ENCODE measurements around the gene GOPC. TPM values are rescaled to one million over a fixed set of nuclear protein-coding genes. Genes with fewer than 3 reads are reported as not detected.

The GOPC gene
- total RNA-seq, 4 donors from 2014 or later: 20.2 to 24.7 (median 22.2) TPM

GRCh38 chr6:117568247-117568646 is 34.1 kb downstream of the GOPC start:
- DNase-seq (ENCODE audit: low spot score in 2 of 2): no peak
- intact Hi-C loops (cut with DNase I; ENCODE audit: low total_unique reads): no loop called here
- TF ChIP-seq POLR2A (IDR thresholded peaks at IDR 0.05) (no peak), CTCF (IDR thresholded peaks at IDR 0.05) (no peak)
- H3K4me3 ChIP-seq (ENCODE audit: low read depth, poor library complexity, severe bottlenecking): no peak overlapping the region
- WGBS, 2 donors: 94 to 95% methylated on average over 2 of the region's 2 CpGs

- intact Hi-C loops (cut with DNase I; ENCODE audit: low total_unique reads): no loop called here
- TF ChIP-seq POLR2A (IDR thresholded peaks at IDR 0.05) (no peak), CTCF (IDR thresholded peaks at IDR 0.05) (no peak)
- no peak for DNase-seq (ENCODE audit: low spot score in 2 of 2)
- 73 to 76% methylated on average over 1 of the region's 1 CpG for WGBS, 2 donors
- H3K4me3 ChIP-seq (ENCODE audit: low read depth, poor library complexity, severe bottlenecking): no peak overlapping the region
These were observed 37.6 kb downstream of the GOPC start for GRCh38 chr6:117564681-117565080.

GRCh38 chr6:117561128-117561527 is 41.2 kb downstream of the GOPC start:
- intact Hi-C loops (cut with DNase I; ENCODE audit: low total_unique reads): no loop called here
- DNase-seq (ENCODE audit: low spot score in 2 of 2): no peak
- 88 to 89% methylated on average over 3 of the region's 3 CpGs for WGBS, 2 donors
- TF ChIP-seq POLR2A (IDR thresholded peaks at IDR 0.05): no peak
- TF ChIP-seq CTCF (IDR thresholded peaks at IDR 0.05): no peak
- no peak overlapping the region for H3K4me3 ChIP-seq (ENCODE audit: low read depth, poor library complexity, severe bottlenecking)

GRCh38 chr6:117559299-117559698 is 43.0 kb downstream of the GOPC start:
- intact Hi-C loops (cut with DNase I; ENCODE audit: low total_unique reads): loop anchor here (5.0 kb wide), 1 partner anchor 107 kb away; no protein-coding TSS in a partner anchor
- no peak for DNase-seq (ENCODE audit: low spot score in 2 of 2)
- WGBS, 2 donors: 75 to 85% methylated on average over 4 of the region's 4 CpGs
- no peak for TF ChIP-seq POLR2A (IDR thresholded peaks at IDR 0.05)
- no peak overlapping the region for H3K4me3 ChIP-seq (ENCODE audit: low read depth, poor library complexity, severe bottlenecking)

GRCh38 chr6:117558818-117559217 is 43.5 kb downstream of the GOPC start:
- DNase-seq (ENCODE audit: low spot score in 2 of 2): no peak
- H3K4me3 ChIP-seq (ENCODE audit: low read depth, poor library complexity, severe bottlenecking): no peak overlapping the region
- TF ChIP-seq CTCF (IDR thresholded peaks at IDR 0.05) (no peak), POLR2A (IDR thresholded peaks at IDR 0.05) (no peak)
- 82 to 88% methylated on average over 4 of the region's 4 CpGs for whole genome bisulfite sequencing, 2 donors
- intact Hi-C loops (cut with DNase I; ENCODE audit: low total_unique reads): loop anchor here (5.0 kb wide), 1 partner anchor 107 kb away; no protein-coding TSS in a partner anchor

- no peak for DNase-seq (ENCODE audit: low spot score in 2 of 2)
- intact Hi-C loops (cut with DNase I; ENCODE audit: low total_unique reads): loop anchor here (5.0 kb wide), 1 partner anchor 106 kb away; no protein-coding TSS in a partner anchor
- 71 to 87% methylated on average over 3 of the region's 3 CpGs for WGBS, 2 donors
- TF ChIP-seq POLR2A (IDR thresholded peaks at IDR 0.05) (no peak), CTCF (IDR thresholded peaks at IDR 0.05) (no peak)
- no peak overlapping the region for H3K4me3 ChIP-seq (ENCODE audit: low read depth, poor library complexity, severe bottlenecking)
These were observed 44.4 kb downstream of the GOPC start for GRCh38 chr6:117557951-117558350.
